IPS-15b (cell line): ENCODE measurements around the gene GRXCR2.
A peak's percentile ranks its signal among the peaks of the same experiment; 100 is the strongest.
"Not testable (repeated sequence)": the region's sequence is repeated elsewhere in the genome, so short reads cannot be mapped to it uniquely, and the experiment has no call there.

Experiments
- H3K27me3 ChIP-seq: one replicate; pipeline ENCODE4 v1.6.1; 2013; ENCODE audit warnings: low read length; ENCODE audit not compliant: control insufficient read depth, insufficient read depth
- H3K36me3 ChIP-seq: one replicate; pipeline ENCODE4 v1.6.1; 2013; ENCODE audit warnings: low read length; ENCODE audit not compliant: control insufficient read depth, insufficient read depth
- H3K4me1 ChIP-seq: one replicate; pipeline ENCODE4 v1.6.1; 2013; ENCODE audit warnings: mild to moderate bottlenecking, low read length; ENCODE audit not compliant: control insufficient read depth, insufficient read depth
- H3K4me3 ChIP-seq: one replicate; pipeline ENCODE4 v1.5.1; 2013; ENCODE audit warnings: low read depth, low read length
- H3K9ac ChIP-seq: one replicate; pipeline ENCODE4 v1.6.1; 2013; ENCODE audit warnings: low read depth, mild to moderate bottlenecking, low read length
- H3K9me3 ChIP-seq: one replicate; pipeline ENCODE4 v1.6.1; 2013; ENCODE audit warnings: mild to moderate bottlenecking, low read length; ENCODE audit not compliant: control insufficient read depth, insufficient read depth

Gene GRXCR2

DNA sequence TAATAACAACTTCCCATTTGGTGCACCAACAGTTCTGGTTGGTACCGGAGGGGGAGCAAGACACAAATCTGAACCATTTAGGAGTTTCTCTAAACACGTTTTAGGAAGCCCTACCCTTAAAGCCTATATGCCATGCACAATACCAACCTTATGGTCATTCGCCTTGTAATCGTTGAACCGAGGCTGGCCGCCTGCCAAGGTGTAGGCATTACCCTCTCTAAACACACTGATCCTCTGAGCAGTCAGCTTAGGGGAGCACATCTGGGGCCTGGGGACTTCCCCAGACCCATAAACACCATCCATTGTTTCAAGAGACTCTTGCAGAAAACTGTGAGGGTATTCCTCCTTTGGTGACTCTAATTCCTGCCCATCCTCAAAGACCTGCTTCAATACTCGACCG, 328 bp downstream of the GRXCR2 start:
- H3K9ac ChIP-seq: no peak overlapping the region
- no peaks in the 10 kb centered on the region for H3K27me3 ChIP-seq
- H3K4me3 ChIP-seq: no peak overlapping the region
- no peaks in the 10 kb centered on the region for H3K4me1 ChIP-seq
- H3K36me3 ChIP-seq: no peaks in the 10 kb centered on the region
- H3K9me3 ChIP-seq: no peaks in the 10 kb centered on the region

DNA sequence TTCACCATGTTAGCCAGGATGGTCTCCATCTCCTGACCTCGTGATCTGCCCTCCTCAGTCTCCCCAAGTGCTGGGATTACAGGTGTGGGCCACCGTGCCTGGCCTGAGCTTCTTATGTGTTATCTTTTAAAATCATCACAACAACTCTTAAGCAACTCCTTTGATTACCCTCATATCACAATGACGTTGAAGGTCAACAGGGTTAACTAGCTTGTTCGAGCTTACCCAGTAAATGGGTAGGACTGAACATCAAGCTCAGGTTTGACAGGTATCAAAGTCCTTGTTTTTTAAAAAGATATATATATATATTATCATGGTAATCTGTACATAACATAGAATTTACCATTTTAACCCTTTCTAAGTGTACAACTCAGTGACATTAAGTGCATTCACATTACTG, 3.1 kb downstream of the GRXCR2 start:
- H3K9me3 ChIP-seq: no peaks in the 10 kb centered on the region
- no peak overlapping the region for H3K4me3 ChIP-seq
- H3K36me3 ChIP-seq: no peaks in the 10 kb centered on the region
- peaks cover 3% of the 10 kb centered on the region for H3K27me3 ChIP-seq
- H3K4me1 ChIP-seq: no peaks in the 10 kb centered on the region
- no peak overlapping the region for H3K9ac ChIP-seq

GRCh38 chr5:145867806-145868205, 5.0 kb downstream of the GRXCR2 start:
- no peaks in the 10 kb centered on the region for H3K36me3 ChIP-seq
- no peak overlapping the region for H3K4me3 ChIP-seq
- no peaks in the 10 kb centered on the region for H3K9me3 ChIP-seq
- no peaks in the 10 kb centered on the region for H3K4me1 ChIP-seq
- H3K9ac ChIP-seq: no peak overlapping the region
- peaks cover 3% of the 10 kb centered on the region for H3K27me3 ChIP-seq

- H3K27me3 ChIP-seq, H3K4me1 ChIP-seq, H3K36me3 ChIP-seq, H3K9me3 ChIP-seq, H3K9ac ChIP-seq, H3K4me3 ChIP-seq: not testable (repeated sequence)
Observed at GRCh38 chr5:145864432-145864831, 8.4 kb downstream of the GRXCR2 start.

DNA sequence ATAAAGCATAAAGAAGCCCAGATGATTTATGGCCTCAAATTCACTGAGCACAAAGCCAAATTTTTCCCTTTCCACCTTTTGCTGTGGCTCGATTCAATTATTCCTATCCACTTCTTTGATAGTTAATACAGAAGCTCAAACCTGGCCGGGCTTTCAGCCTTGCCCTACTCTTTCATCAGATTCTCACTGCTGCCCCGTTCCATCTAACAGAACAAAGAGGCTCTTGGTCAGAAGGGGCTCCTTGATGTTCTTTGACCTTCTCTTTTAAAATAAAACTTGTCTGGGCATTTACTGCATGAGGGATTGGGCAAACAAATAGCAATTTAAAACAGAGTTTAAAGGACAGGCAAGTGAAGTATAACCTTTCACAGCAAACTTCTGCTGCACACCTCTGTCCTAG, 9.8 kb downstream of the GRXCR2 start:
- Histone ChIP-seq H3K27me3 (peaks cover 3% of the 10 kb centered on the region), H3K9ac (no peak overlapping the region), H3K36me3 (no peaks in the 10 kb centered on the region), H3K4me1 (no peaks in the 10 kb centered on the region), H3K4me3 (no peak overlapping the region), H3K9me3 (no peaks in the 10 kb centered on the region)

GRCh38 chr5:145859897-145860296, 12.9 kb downstream of the GRXCR2 start:
- H3K27me3 ChIP-seq: no peaks in the 10 kb centered on the region
- no peaks in the 10 kb centered on the region for H3K4me1 ChIP-seq
- no peaks in the 10 kb centered on the region for H3K9me3 ChIP-seq
- no peak overlapping the region for H3K9ac ChIP-seq
- H3K36me3 ChIP-seq: no peaks in the 10 kb centered on the region
- H3K4me3 ChIP-seq: no peak overlapping the region

- Histone ChIP-seq H3K9me3 (no peaks in the 10 kb centered on the region), H3K9ac (no peak overlapping the region), H3K4me1 (no peaks in the 10 kb centered on the region), H3K4me3 (no peak overlapping the region), H3K36me3 (no peaks in the 10 kb centered on the region), H3K27me3 (no peaks in the 10 kb centered on the region)
Observed at GRCh38 chr5:145859453-145859852, 13.4 kb downstream of the GRXCR2 start.

DNA sequence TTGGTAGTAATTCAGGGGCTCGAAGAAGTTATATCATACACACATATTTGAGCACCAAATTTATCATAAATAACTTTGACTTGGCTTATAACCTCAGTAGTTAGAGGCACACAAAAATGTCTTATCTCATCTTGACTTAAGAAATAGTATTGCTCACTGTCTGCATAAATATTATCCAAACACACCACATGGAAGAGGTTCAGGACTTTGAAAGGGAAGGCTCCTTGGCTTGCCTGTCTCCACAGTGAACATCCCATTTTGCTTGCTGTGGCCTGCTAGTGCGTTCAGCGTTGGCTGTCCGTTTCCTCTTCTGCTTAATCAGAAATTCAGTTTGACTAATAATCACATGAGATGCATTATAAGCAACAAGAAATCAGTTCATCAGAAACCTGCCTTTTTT, 13.9 kb downstream of the GRXCR2 start:
- no peaks in the 10 kb centered on the region for H3K27me3 ChIP-seq
- H3K4me3 ChIP-seq: no peak overlapping the region
- H3K4me1 ChIP-seq: no peaks in the 10 kb centered on the region
- no peak overlapping the region for H3K9ac ChIP-seq
- no peaks in the 10 kb centered on the region for H3K36me3 ChIP-seq
- H3K9me3 ChIP-seq: no peaks in the 10 kb centered on the region

DNA sequence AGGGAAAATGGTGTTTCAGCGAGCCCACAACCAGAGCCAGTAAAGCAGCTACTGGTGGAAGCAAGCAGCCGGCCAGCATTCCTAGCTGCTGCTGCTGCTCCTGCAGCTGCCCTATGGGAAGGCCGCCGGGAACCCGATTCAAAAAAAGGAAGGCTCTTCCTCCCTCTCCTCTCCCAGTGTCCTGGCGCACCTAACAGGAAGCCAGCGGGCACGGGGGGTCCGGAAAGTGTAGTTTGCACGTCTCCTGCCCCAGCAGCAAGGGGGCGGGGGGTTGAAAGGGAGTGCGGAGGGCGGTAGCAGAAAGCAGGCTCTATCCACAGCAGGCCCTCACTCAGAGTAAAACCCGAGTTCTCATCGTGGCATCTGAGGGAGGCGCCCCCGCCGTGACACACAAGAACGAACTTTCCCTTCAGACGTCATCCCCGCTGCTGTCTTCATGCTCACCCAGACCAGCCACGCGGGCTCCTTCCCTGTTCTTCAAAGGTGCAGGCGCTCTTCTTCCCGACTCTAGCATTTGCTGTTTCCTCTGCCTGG, 16.5 kb downstream of the GRXCR2 start:
- peak overlapping the region; percentile 71 for H3K9ac ChIP-seq
- no peaks in the 10 kb centered on the region for H3K27me3 ChIP-seq
- H3K36me3 ChIP-seq: no peaks in the 10 kb centered on the region
- H3K9me3 ChIP-seq: no peaks in the 10 kb centered on the region
- peak overlapping the region; percentile 60 for H3K4me3 ChIP-seq
- no peaks in the 10 kb centered on the region for H3K4me1 ChIP-seq

DNA sequence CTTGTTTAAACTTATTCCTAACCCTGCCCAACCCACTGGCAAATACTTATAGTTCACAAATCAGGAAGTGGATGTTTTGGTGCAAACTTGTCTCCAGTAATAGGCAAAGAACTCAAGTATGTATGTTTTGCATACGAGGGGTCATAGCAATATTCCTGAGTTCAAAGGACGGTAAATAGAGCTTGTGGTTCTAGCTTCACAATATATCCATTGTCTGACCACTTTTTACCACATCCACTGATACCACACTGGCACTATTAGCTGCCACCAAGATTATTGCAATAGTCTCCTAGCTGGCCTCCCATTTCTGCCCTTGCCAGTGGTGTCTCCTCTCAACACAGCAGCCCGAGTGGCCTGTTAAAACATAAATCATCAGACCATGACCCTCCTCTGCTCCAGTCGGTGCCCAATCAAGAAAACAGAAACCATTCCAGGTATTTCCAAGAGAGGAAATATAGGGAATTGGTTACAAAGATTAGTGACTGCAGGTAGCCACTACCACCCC, 17.0 kb downstream of the GRXCR2 start:
- H3K4me1 ChIP-seq: no peaks in the 10 kb centered on the region
- H3K4me3 ChIP-seq: peak overlapping the region; percentile 60
- no peaks in the 10 kb centered on the region for H3K27me3 ChIP-seq
- H3K9me3 ChIP-seq: no peaks in the 10 kb centered on the region
- H3K36me3 ChIP-seq: no peaks in the 10 kb centered on the region
- H3K9ac ChIP-seq: peak overlapping the region; percentile 71

DNA sequence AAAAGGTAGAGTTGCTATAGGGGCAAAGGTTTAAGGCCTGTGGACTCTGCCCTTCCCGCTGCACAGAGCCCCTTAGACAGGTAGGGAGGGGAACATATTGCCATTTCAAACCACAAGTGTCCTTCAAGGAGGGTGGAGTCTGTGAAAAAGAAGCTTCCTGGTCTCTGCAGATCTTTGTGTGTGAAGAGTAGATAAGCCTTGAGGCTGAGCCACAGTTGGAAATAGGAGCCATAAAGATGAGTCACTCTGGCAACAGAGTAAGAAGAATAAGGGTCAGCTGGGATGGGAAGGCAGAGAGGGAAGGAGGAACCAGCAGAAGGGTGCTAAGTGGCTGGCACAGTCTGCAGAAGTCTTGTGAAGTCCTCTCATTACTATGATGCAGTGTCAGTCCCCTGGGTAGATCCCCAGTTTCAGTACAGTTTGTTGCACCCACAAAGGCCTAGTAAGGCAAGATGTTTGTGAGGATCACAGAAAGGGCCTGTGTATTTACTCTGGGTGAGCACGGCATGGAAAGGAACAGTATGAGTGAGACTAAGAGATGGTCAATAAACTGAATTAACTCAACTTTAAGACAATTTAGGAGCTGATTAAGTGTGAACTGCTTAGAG, 18.1 kb downstream of the GRXCR2 start:
- Histone ChIP-seq H3K4me3 (no peak overlapping the region), H3K27me3 (no peaks in the 10 kb centered on the region), H3K4me1 (no peaks in the 10 kb centered on the region), H3K36me3 (no peaks in the 10 kb centered on the region), H3K9ac (no peak overlapping the region), H3K9me3 (no peaks in the 10 kb centered on the region)

DNA sequence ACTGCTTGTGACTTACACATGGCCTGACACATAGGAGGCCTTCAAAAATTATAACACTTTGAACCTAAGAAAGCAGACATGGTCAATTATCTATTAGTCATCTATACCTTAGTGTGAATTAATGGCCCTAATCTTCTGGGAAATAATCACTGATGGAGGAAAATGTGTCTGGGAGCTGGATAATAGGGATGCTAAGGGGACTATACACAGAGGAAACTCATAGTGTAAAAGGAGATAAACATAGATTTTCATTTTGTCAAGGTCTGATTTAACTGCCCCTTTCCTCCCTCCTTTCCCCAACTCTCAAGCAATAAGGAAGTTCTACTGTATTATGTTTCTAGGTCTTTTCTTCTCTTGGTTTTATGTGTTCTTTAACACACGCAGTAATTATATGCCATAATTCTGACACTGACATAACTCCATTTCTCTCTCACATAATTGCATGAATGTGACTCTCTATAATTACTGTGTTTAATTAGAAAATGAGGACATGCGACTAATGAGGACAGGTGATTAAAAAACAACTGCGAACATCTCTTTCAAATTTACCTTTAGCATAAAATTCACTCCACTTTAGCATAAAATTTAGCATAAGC, 18.9 kb downstream of the GRXCR2 start:
- no peaks in the 10 kb centered on the region for H3K4me1 ChIP-seq
- no peaks in the 10 kb centered on the region for H3K27me3 ChIP-seq
- no peak overlapping the region for H3K9ac ChIP-seq
- no peaks in the 10 kb centered on the region for H3K36me3 ChIP-seq
- H3K9me3 ChIP-seq: no peaks in the 10 kb centered on the region
- H3K4me3 ChIP-seq: no peak overlapping the region
